Hematopoietic multipotent progenitor cell treated with erythropoietin and hydrocortisone succinate and interleukin-3 and kit ligand, for 17 days (in vitro differentiated cells): ENCODE results near the gene RERG.
"Not testable (repeated sequence)": the region's sequence is repeated elsewhere in the genome, so short reads cannot be mapped to it uniquely, and the experiment has no call there.

Experiments used
- DNase-seq: peaks from one replicate; pipeline ENCODE4 v3.0.0-alpha.2; 2015; ENCODE audit warnings: low spot score

The RERG gene

GRCh38 chr12:15143467-15143866, 77.8 kb downstream of the RERG start:
- DNase-seq = no peak

GRCh38 chr12:15142711-15143110, 78.5 kb downstream of the RERG start:
- DNase-seq = no peak

DNA sequence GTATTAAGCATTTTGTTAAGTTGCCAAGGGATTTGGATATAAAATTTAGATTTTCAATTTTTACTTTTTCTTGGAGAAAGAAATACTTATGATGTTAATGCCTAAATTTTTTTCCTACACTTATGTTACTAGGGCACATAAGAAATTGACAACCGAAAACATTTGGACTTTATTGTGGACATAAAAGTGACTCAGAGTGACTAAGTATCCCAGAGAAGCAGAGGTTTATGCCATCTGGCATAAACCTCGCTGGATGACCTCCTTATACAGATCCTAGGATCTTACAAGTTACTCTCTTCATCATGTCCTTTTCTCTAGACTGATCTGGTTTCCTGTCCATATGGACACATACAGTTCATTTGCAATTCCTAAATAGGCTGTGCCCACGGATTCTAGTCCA, 89.8 kb downstream of the RERG start:
- no peak for DNase-seq

GRCh38 chr12:15130541-15130940, 90.7 kb downstream of the RERG start:
- no peak for DNase-seq

DNA sequence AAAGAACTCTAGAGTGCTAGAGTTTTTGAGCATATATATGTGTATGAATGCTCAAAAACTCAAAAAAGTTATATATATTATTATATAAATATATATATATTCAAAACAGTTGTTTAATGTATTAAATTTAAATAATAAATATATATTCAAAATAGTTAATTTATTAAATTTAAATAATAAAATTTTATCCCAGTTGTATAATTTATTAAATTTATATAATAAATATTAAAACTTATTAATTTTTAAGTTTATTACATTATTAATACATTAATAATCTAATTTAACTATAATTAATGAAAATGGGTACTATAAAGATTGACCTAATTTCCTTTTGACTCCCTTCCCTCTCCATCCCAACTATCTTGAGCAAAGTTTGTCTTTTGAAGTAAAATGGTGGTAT, 97.8 kb downstream of the RERG start:
- DNase-seq = no peak

DNA sequence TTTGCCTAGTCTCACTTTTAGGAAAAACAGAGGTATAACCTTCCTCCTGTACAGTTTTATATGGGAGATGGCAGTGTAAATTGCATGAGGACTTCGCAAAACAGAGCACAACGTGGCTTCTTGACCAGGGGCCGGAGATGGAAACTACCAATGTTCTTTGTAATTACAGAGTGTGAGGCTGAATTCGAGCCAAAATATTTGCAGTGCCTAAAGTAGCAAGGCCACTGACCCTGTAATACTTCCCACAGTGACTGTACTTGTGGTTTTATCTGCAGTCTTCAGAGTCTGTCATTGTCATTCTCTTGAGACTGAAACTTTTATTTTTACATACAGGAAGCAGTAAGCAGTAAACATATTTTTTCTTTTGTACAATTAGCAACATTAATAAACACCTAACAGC, 98.9 kb downstream of the RERG start:
- DNase-seq = no peak

GRCh38 chr12:15118955-15119354, 102.3 kb downstream of the RERG start:
- DNase-seq = no peak

- DNase-seq = no peak
Measured at GRCh38 chr12:15116983-15117382, 104.2 kb downstream of the RERG start.

- DNase-seq = no peak
Measured at GRCh38 chr12:15116086-15116485, 105.1 kb downstream of the RERG start.

- no peak for DNase-seq
Measured at GRCh38 chr12:15115434-15115833, 105.8 kb downstream of the RERG start.

DNA sequence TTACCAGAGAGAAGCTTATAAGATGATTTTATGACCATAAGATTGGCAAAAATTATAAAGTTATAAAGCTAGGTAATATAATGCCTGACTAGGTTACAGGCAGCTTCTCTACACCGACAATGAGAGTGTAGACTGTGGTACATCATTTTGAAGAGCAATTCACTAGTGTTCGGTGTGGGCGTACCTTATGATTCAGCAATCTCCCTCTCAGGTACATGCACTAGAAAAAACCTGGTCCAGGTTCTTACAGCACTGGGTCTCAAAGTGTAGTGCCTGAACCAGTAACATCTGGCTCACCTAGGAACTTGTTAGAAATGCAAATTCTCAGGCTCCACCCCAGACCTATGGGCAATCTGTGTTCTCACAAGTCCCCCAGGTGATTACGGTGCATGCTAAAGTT, 106.7 kb downstream of the RERG start:
- DNase-seq = no peak

GRCh38 chr12:15092826-15093225, 128.4 kb downstream of the RERG start:
- DNase-seq = no peak

GRCh38 chr12:15090441-15090840, 130.8 kb downstream of the RERG start:
- no peak for DNase-seq

GRCh38 chr12:15088105-15088504, 133.1 kb downstream of the RERG start:
- no peak for DNase-seq

DNA sequence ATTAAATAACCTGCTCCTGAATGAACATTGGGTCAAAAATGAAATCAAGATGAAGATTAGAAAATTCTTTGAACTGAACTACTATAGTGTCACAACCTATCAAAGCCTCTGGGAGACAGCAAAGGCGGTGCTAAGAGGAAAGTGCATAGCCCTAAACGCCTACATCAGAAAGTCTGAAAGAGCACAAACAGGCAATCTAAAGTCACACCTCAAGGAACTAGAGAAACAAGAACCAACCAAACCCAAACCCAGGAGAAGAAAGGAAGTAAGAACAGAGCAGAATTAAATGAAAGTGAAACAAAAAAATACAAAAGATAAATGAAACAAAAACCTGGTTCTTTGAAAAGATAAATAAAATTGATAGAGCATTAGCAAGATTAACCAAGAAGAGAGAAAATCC, 143.5 kb downstream of the RERG start:
- DNase-seq = not testable (repeated sequence)

DNA sequence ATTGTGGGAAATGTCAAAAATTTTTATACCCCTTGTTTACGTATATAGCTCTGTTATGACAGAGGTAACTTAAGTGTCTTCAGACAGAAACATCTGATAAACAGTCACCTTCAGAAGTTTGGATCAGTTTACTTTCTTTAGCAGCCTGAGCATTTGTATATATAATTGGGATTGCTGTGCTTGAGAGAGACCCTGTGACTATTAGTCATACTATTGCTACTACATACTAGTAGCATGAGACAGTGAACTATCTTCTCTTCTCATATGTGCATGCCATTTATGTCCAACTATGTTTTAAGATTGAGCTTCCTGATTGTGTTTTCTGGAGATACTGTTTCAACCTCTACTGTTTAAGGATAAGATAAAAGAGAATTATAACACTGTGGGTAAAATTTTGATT, 146.9 kb downstream of the RERG start:
- no peak for DNase-seq

DNA sequence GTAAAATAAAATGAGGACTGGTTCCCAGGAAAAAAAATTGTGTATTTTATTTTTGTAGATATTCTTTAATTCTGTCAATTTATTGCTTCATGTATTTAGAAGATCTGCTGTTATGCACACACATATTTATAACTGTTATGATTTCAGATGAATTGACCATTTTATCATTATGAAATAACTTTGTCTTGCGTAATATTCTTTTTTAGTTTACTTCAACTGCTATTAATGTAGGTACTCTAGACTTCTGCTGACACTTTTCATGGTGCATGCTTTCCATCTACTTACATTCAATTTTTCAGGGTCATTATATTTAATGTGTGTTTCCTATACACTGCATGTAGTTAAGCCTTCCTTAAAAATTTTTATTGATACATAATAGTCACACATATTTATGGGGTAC, 162.1 kb downstream of the RERG start:
- no peak for DNase-seq
